ENCODE results near the gene WDR20. TPM values are rescaled to one million over a fixed set of nuclear protein-coding genes. Genes with fewer than 3 reads are reported as not detected.
A peak's percentile ranks its signal among the peaks of the same experiment; 100 is the strongest.
"Not testable (repeated sequence)": the region's sequence is repeated elsewhere in the genome, so short reads cannot be mapped to it uniquely, and the experiment has no call there.

WDR20 gene
- total RNA-seq, 1 donor from 2014 or later: 33.4 TPM

GRCh38 chr14:102235275-102235897, 95.7 kb downstream of the WDR20 start:
- no peaks in the 10 kb centered on the region for H3K4me1 Mint-ChIP-seq (ENCODE audit: unreplicated experiment)
- H3K9me3 Mint-ChIP-seq: no peaks in the 10 kb centered on the region
- DNase-seq (ENCODE audit: extremely low spot score, unreplicated experiment): no peak
- H3K27ac Mint-ChIP-seq: no peak overlapping the region
- no peaks in the 10 kb centered on the region for H3K27me3 Mint-ChIP-seq
- no peak overlapping the region for H3K4me3 Mint-ChIP-seq
- no peaks in the 10 kb centered on the region for H3K36me3 Mint-ChIP-seq
- peak; percentile 92 for TF ChIP-seq CTCF (conservative IDR thresholded peaks at IDR 0.05)

GRCh38 chr14:102236026-102236425, 96.3 kb downstream of the WDR20 start:
- no peak for DNase-seq (ENCODE audit: extremely low spot score, unreplicated experiment)
- Mint-ChIP-seq H3K9me3 (no peaks in the 10 kb centered on the region), H3K36me3 (no peaks in the 10 kb centered on the region), H3K4me3 (no peak overlapping the region), H3K27ac (no peak overlapping the region), H3K4me1 (ENCODE audit: unreplicated experiment) (no peaks in the 10 kb centered on the region), H3K27me3 (no peaks in the 10 kb centered on the region)
- no peak for TF ChIP-seq CTCF (conservative IDR thresholded peaks at IDR 0.05)

GRCh38 chr14:102238131-102238530, 98.4 kb downstream of the WDR20 start:
- Mint-ChIP-seq H3K36me3 (no peaks in the 10 kb centered on the region), H3K4me3 (no peak overlapping the region), H3K27ac (no peak overlapping the region), H3K27me3 (no peaks in the 10 kb centered on the region), H3K9me3 (no peaks in the 10 kb centered on the region), H3K4me1 (ENCODE audit: unreplicated experiment) (no peaks in the 10 kb centered on the region)
- no peak for TF ChIP-seq CTCF (conservative IDR thresholded peaks at IDR 0.05)
- DNase-seq (ENCODE audit: extremely low spot score, unreplicated experiment): no peak

GRCh38 chr14:102238766-102239165, 99.1 kb downstream of the WDR20 start:
- Mint-ChIP-seq H3K4me3 (no peak overlapping the region), H3K9me3 (no peaks in the 10 kb centered on the region), H3K27me3 (no peaks in the 10 kb centered on the region), H3K36me3 (no peaks in the 10 kb centered on the region), H3K27ac (no peak overlapping the region), H3K4me1 (ENCODE audit: unreplicated experiment) (no peaks in the 10 kb centered on the region)
- DNase-seq (ENCODE audit: extremely low spot score, unreplicated experiment): no peak
- no peak for TF ChIP-seq CTCF (conservative IDR thresholded peaks at IDR 0.05)

- no peak for DNase-seq (ENCODE audit: extremely low spot score, unreplicated experiment)
- H3K4me1 Mint-ChIP-seq (ENCODE audit: unreplicated experiment): no peaks in the 10 kb centered on the region
- no peaks in the 10 kb centered on the region for H3K27me3 Mint-ChIP-seq
- H3K4me3 Mint-ChIP-seq: no peak overlapping the region
- no peak overlapping the region for H3K27ac Mint-ChIP-seq
- TF ChIP-seq CTCF (conservative IDR thresholded peaks at IDR 0.05): no peak
- H3K36me3 Mint-ChIP-seq: no peaks in the 10 kb centered on the region
- H3K9me3 Mint-ChIP-seq: no peaks in the 10 kb centered on the region
Observed at GRCh38 chr14:102239231-102239630, 99.5 kb downstream of the WDR20 start.

GRCh38 chr14:102240481-102240880, 100.8 kb downstream of the WDR20 start:
- not testable (repeated sequence) for H3K27me3 Mint-ChIP-seq; H3K4me3 Mint-ChIP-seq; H3K4me1 Mint-ChIP-seq (ENCODE audit: unreplicated experiment)

More at GRCh38 chr14:102240481-102240880, 100.8 kb downstream of the WDR20 start:
- not testable (repeated sequence) for H3K9me3 Mint-ChIP-seq; DNase-seq (ENCODE audit: extremely low spot score, unreplicated experiment); H3K27ac Mint-ChIP-seq; H3K36me3 Mint-ChIP-seq

Data from type B pancreatic cell (in vitro differentiated cells).